Measurements from ENCODE around the gene ONECUT1.

Gene ONECUT1

GRCh38 chr15:52778457-52778856, 11.7 kb downstream of the ONECUT1 start:
- Histone ChIP-seq H3K4me1 (no peaks in the 10 kb centered on the region), H3K9me3 (no peaks in the 10 kb centered on the region), H3K36me3 (no peaks in the 10 kb centered on the region), H3K4me3 (ENCODE audit: low read depth, low read length) (no peak overlapping the region), H3K27me3 (peaks cover 90% of the 10 kb centered on the region)
- no peak for TF ChIP-seq CTCF (IDR thresholded peaks at IDR 0.05; ENCODE audit: low read depth, low read length)
- no peak for DNase-seq

GRCh38 chr15:52772766-52773165, 17.4 kb downstream of the ONECUT1 start:
- Histone ChIP-seq H3K9me3 (no peaks in the 10 kb centered on the region), H3K27me3 (peaks cover 60% of the 10 kb centered on the region), H3K36me3 (no peaks in the 10 kb centered on the region), H3K4me3 (ENCODE audit: low read depth, low read length) (no peak overlapping the region), H3K4me1 (no peaks in the 10 kb centered on the region)
- no peak for DNase-seq
- no peak for TF ChIP-seq CTCF (IDR thresholded peaks at IDR 0.05; ENCODE audit: low read depth, low read length)

DNA sequence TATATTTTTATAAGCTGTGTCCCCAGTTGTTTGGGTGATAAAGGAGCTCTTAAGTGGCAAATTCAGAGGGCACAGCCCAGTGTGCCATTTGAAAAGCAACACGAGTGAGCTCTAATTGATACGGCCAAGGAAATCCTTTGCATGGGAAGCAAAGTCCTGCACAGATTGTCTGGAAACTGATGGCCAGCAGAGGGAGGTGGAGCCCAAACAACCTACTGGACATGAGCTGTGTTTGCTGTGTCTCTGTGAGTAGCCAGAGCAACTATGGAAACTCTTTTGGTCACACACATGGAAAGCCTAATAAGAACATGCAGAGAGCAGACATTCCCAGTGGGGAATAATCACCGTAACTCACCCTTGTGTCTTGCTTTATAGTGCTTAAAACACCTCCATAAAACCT, 24.4 kb downstream of the ONECUT1 start:
- Histone ChIP-seq H3K4me3 (ENCODE audit: low read depth, low read length) (no peak overlapping the region), H3K4me1 (no peaks in the 10 kb centered on the region), H3K9me3 (no peaks in the 10 kb centered on the region), H3K27me3 (peaks cover 13% of the 10 kb centered on the region), H3K36me3 (no peaks in the 10 kb centered on the region)
- TF ChIP-seq CTCF (IDR thresholded peaks at IDR 0.05; ENCODE audit: low read depth, low read length) = peak; percentile 27
- no peak for DNase-seq

DNA sequence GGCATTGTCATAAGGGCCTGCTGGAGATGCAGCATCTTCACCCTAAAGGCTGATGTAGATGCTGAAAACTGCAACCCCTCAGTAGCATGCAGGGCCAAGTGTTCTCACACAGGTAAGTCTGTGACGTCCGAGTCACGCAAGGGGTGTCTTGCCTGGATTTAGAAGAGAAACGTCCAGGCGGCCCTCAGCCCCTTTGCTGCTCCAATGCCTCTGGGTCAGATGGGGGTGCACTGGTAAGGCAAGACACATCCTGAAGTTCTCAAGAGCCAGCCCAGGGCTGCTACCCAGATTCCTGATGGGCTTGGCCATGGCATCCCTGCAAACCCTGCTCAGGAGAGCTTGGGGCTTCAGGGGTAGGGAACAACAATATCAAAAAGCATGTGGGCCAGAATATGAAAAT, 25.4 kb downstream of the ONECUT1 start:
- Histone ChIP-seq H3K4me3 (ENCODE audit: low read depth, low read length) (no peak overlapping the region), H3K36me3 (no peaks in the 10 kb centered on the region), H3K4me1 (no peaks in the 10 kb centered on the region), H3K27me3 (peaks cover 13% of the 10 kb centered on the region), H3K9me3 (no peaks in the 10 kb centered on the region)
- DNase-seq = no peak
- no peak for TF ChIP-seq CTCF (IDR thresholded peaks at IDR 0.05; ENCODE audit: low read depth, low read length)

- peaks cover 17% of the 10 kb centered on the region for H3K27me3 ChIP-seq
- no peak for DNase-seq
- no peak for TF ChIP-seq CTCF (IDR thresholded peaks at IDR 0.05; ENCODE audit: low read depth, low read length)
- no peak overlapping the region for H3K4me3 ChIP-seq (ENCODE audit: low read depth, low read length)
- H3K9me3 ChIP-seq = no peaks in the 10 kb centered on the region
- H3K36me3 ChIP-seq = no peaks in the 10 kb centered on the region
- H3K4me1 ChIP-seq = no peaks in the 10 kb centered on the region
Observed at GRCh38 chr15:52762621-52763020, 27.5 kb downstream of the ONECUT1 start.

DNA sequence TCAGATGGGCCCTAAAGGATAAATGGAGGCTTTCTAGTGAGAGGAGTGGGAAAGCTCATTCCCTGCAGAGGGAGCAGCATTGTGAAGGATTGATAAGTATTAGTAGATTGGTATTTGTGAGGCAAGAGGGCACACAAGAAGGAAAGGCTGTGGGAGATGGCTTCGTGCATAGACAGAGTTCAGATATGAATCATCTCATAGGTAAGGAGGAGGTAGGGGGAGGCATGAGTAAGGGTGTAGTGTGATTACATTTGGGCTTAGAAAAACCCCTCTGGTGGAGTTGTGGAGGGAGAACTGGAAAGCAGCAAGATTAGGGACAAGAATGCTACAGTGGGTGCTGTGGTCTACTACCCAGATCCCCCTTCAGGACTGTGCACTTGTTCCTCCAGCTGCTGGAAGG, 29.6 kb downstream of the ONECUT1 start:
- no peak for TF ChIP-seq CTCF (IDR thresholded peaks at IDR 0.05; ENCODE audit: low read depth, low read length)
- peaks cover 16% of the 10 kb centered on the region for H3K27me3 ChIP-seq
- H3K36me3 ChIP-seq = no peaks in the 10 kb centered on the region
- H3K9me3 ChIP-seq = no peaks in the 10 kb centered on the region
- H3K4me3 ChIP-seq (ENCODE audit: low read depth, low read length) = no peak overlapping the region
- no peak for DNase-seq
- no peaks in the 10 kb centered on the region for H3K4me1 ChIP-seq

Measured in BE2C (cell line).